ENCODE data around the gene MFAP2.

The MFAP2 gene

GRCh38 chr1:16999863-17000262, 19.4 kb upstream of the MFAP2 start:
- no peaks in the 10 kb centered on the region for H3K9me2 ChIP-seq (replicated peaks; ENCODE audit: control insufficient read depth, low read length)
- no peak overlapping the region for H3K27ac ChIP-seq (ENCODE audit: low read depth, low read length)
- H3K4me2 ChIP-seq (ENCODE audit: low read length): no peak overlapping the region
- H3K79me2 ChIP-seq (ENCODE audit: control insufficient read depth, low read length): no peaks in the 10 kb centered on the region
- no peaks in the 10 kb centered on the region for H3F3A ChIP-seq (ENCODE audit: control insufficient read depth, insufficient read depth)
- H3K27me3 ChIP-seq (ENCODE audit: control insufficient read depth, low read length): no peaks in the 10 kb centered on the region
- H4K20me1 ChIP-seq (ENCODE audit: control insufficient read depth, insufficient read depth, low read depth, low read length): no peaks in the 10 kb centered on the region
- TF ChIP-seq EZH2phosphoT487 (IDR thresholded peaks at IDR 0.05; ENCODE audit: borderline replicate concordance, low read length) (no peak), CTCF (IDR thresholded peaks at IDR 0.05; ENCODE audit: low read depth, low read length, poor library complexity, severe bottlenecking) (no peak)
- no peaks in the 10 kb centered on the region for H3K9me3 ChIP-seq (ENCODE audit: control insufficient read depth, insufficient read depth, low read length)
- H3K4me3 ChIP-seq (ENCODE audit: low read length): no peak overlapping the region
- H3K36me3 ChIP-seq (ENCODE audit: control insufficient read depth, low read length): peaks cover 8% of the 10 kb centered on the region; the same call in 1 of the 2 replicates
- no peaks in the 10 kb centered on the region for H3K4me1 ChIP-seq (ENCODE audit: control insufficient read depth, low read length)

GRCh38 chr1:16998589-16998988, 18.2 kb upstream of the MFAP2 start:
- H3K9me3 ChIP-seq (ENCODE audit: control insufficient read depth, insufficient read depth, low read length): no peaks in the 10 kb centered on the region
- H3K27me3 ChIP-seq (ENCODE audit: control insufficient read depth, low read length): no peaks in the 10 kb centered on the region
- TF ChIP-seq EZH2phosphoT487 (IDR thresholded peaks at IDR 0.05; ENCODE audit: borderline replicate concordance, low read length) (no peak), CTCF (IDR thresholded peaks at IDR 0.05; ENCODE audit: low read depth, low read length, poor library complexity, severe bottlenecking) (no peak)
- no peak overlapping the region for H3K27ac ChIP-seq (ENCODE audit: low read depth, low read length)
- no peaks in the 10 kb centered on the region for H3K9me2 ChIP-seq (replicated peaks; ENCODE audit: control insufficient read depth, low read length)
- no peak overlapping the region for H3K4me2 ChIP-seq (ENCODE audit: low read length)
- H4K20me1 ChIP-seq (ENCODE audit: control insufficient read depth, insufficient read depth, low read depth, low read length): no peaks in the 10 kb centered on the region
- 0 out of 2 replicates have a peak, but pooled peaks cover 2% of the 10 kb centered on the region for H3K36me3 ChIP-seq (ENCODE audit: control insufficient read depth, low read length)
- no peak overlapping the region for H3K4me3 ChIP-seq (ENCODE audit: low read length)
- no peaks in the 10 kb centered on the region for H3F3A ChIP-seq (ENCODE audit: control insufficient read depth, insufficient read depth)
- no peaks in the 10 kb centered on the region for H3K4me1 ChIP-seq (ENCODE audit: control insufficient read depth, low read length)
- no peaks in the 10 kb centered on the region for H3K79me2 ChIP-seq (ENCODE audit: control insufficient read depth, low read length)

GRCh38 chr1:16996845-16997244, 16.4 kb upstream of the MFAP2 start:
- Histone ChIP-seq H3F3A (ENCODE audit: control insufficient read depth, insufficient read depth) (no peaks in the 10 kb centered on the region), H3K9me2 (replicated peaks; ENCODE audit: control insufficient read depth, low read length) (no peaks in the 10 kb centered on the region), H3K4me2 (ENCODE audit: low read length) (no peak overlapping the region), H4K20me1 (ENCODE audit: control insufficient read depth, insufficient read depth, low read depth, low read length) (no peaks in the 10 kb centered on the region), H3K4me1 (ENCODE audit: control insufficient read depth, low read length) (no peaks in the 10 kb centered on the region), H3K36me3 (ENCODE audit: control insufficient read depth, low read length) (0 out of 2 replicates have a peak, but pooled peaks cover 2% of the 10 kb centered on the region), H3K27ac (ENCODE audit: low read depth, low read length) (no peak overlapping the region), H3K9me3 (ENCODE audit: control insufficient read depth, insufficient read depth, low read length) (no peaks in the 10 kb centered on the region), H3K79me2 (ENCODE audit: control insufficient read depth, low read length) (no peaks in the 10 kb centered on the region), H3K27me3 (ENCODE audit: control insufficient read depth, low read length) (no peaks in the 10 kb centered on the region), H3K4me3 (ENCODE audit: low read length) (no peak overlapping the region)
- no peak for TF ChIP-seq EZH2phosphoT487 (IDR thresholded peaks at IDR 0.05; ENCODE audit: borderline replicate concordance, low read length)
- no peak for TF ChIP-seq CTCF (IDR thresholded peaks at IDR 0.05; ENCODE audit: low read depth, low read length, poor library complexity, severe bottlenecking)

Data from DOHH2 (cell line).